ENCODE measurements around the gene GABRB3. TPM values are rescaled to one million over a fixed set of nuclear protein-coding genes. Genes with fewer than 3 reads are reported as not detected.
"Not testable (repeated sequence)": the region's sequence is repeated elsewhere in the genome, so short reads cannot be mapped to it uniquely, and the experiment has no call there.

Gene GABRB3
- total RNA-seq, 2 experiments from 2014 or later, result not detected

DNA sequence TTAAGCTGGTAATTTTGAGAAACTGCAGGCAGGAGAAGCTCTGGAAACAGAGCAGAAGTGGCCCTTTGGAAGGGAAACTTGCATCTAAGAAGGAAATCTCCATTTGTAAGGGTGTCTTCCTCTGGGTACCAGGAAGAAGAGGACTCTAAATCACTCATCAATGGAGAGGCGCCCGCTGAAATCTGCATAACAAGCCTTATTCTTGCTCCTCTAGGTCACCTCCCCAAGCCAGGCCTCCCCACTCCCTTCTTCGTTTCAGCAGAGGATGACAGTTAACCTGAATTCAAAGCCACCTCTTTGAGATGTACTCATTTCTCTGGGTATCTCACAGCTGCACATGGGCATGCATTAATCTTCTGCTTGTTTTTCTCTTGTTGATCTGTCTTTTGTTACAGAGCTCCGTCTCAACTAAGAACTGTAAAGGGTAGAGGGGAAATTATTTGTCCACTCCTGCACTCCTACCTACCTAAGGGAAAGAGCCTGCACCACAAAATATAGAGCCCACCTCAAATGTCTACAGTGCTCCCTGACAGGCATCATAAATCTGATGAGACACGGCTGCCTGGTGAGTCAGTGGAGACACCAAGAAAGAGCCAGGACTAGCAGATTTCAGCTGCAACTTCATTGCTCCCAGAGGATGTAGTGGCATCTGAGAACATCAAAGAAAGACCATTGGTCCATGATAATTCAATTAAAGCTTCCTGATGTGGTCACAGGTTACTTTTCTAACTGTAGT, 51.5 kb downstream of the GABRB3 start:
- POLR2A ChIA-PET, result no interaction called here
- CTCF ChIA-PET, result no interaction called here
- H3K4me1 Mint-ChIP-seq, result no peaks in the 10 kb centered on the region

DNA sequence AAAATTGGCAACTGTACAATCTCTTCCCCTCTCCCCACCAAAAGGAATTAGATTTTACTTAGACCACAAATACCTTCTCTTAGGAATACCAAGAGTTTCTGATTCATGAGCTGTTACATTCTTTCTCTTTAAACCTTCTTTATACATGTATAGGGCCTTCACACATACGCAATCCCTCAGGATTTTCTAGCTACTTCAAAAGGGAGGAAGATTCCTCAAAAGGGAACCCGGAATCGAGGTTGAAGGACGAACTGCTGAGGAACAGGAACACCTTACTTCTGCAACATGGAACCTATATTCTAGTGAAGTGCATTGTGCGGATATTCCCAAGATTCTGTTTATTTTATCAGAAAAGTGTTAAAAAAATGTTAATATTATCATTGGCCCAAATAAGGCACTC, 52.3 kb downstream of the GABRB3 start:
- ChIA-PET CTCF (no interaction called here), POLR2A (no interaction called here)
- H3K36me3 Mint-ChIP-seq (ENCODE audit: low read depth), result no peaks in the 10 kb centered on the region
- no peaks in the 10 kb centered on the region for H3K4me1 Mint-ChIP-seq
- H3K4me3 Mint-ChIP-seq, result no peak overlapping the region
- H3K27me3 Mint-ChIP-seq, result no peaks in the 10 kb centered on the region
- H3K9me3 Mint-ChIP-seq, result peaks cover 22% of the 10 kb centered on the region
- DNase-seq, result no peak
- H3K27ac Mint-ChIP-seq, result no peak overlapping the region

More for the DNA sequence above, 51.5 kb downstream of the GABRB3 start:
- no peaks in the 10 kb centered on the region for H3K27me3 Mint-ChIP-seq
- peaks cover 20% of the 10 kb centered on the region for H3K9me3 Mint-ChIP-seq
- no peaks in the 10 kb centered on the region for H3K36me3 Mint-ChIP-seq (ENCODE audit: low read depth)
- no peak overlapping the region for H3K4me3 Mint-ChIP-seq
- no peak for DNase-seq
- no peak overlapping the region for H3K27ac Mint-ChIP-seq

DNA sequence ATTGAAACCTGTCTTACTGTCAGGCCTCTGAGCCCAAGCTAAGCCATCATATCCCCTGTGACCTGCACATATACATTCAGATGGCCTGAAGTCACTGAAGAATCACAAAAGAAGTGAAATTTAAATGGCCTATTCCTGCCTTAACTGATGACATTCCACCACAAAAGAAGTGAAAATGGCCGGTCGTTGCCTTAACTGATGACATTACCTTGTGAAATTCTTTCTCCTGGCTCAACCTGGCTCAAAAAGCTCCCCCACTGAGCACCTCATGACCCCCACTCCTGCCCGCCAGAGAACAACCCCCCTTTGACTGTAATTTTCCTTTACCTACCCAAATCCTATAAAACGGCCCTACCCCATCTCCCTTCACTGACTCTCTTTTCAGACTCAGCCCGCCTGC, 53.0 kb downstream of the GABRB3 start:
- H3K9me3 Mint-ChIP-seq, result peaks cover 18% of the 10 kb centered on the region
- H3K4me3 Mint-ChIP-seq; CTCF ChIA-PET; H3K4me1 Mint-ChIP-seq; DNase-seq; H3K27me3 Mint-ChIP-seq; H3K36me3 Mint-ChIP-seq (ENCODE audit: low read depth); H3K27ac Mint-ChIP-seq; POLR2A ChIA-PET: not testable (repeated sequence)

DNA sequence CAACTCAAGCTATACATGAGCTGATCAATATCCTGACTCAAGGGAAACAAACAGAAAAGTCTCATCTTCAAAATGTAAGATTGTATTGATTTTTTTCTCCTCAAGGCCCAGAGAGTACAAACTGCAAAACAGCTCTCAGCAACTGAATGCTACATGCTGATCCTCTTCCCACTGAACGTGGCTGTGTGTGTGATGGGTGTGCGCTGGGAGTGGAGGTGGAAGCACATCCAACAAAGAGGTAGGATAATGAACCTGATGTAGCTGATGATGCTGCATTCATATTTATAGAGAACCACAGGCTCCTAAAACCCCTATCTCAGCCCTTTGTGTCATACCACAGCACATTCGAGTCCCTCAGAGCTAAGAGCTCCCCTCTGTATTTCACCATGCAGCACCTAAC, 56.8 kb downstream of the GABRB3 start:
- POLR2A ChIA-PET, result no interaction called here

DNA sequence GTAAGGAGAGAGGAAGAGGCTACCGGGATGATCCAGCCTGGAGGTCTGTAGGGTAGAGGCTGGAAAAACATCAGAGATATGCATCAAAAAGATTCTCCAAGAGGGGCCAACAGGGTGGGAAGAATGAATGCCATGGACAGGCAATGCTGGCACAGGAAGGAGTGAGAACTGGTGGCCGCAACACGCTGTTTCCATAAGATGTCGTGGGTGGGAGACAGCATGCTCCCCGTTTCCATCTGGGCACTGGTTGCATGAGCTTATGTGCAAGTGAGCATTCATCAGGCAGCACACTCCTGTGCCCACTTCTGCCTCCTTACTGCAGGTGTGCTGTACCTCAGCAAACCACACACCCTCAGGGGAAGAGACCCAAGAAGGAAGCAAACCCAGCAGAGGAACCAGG, 59.4 kb downstream of the GABRB3 start:
- Mint-ChIP-seq H3K4me1 (no peaks in the 10 kb centered on the region), H3K9me3 (peaks cover 34% of the 10 kb centered on the region), H3K36me3 (ENCODE audit: low read depth) (no peaks in the 10 kb centered on the region), H3K4me3 (no peak overlapping the region), H3K27me3 (no peaks in the 10 kb centered on the region), H3K27ac (no peak overlapping the region)
- ChIA-PET POLR2A (no interaction called here), CTCF (no interaction called here)
- DNase-seq, result no peak

More for the DNA sequence above, 56.8 kb downstream of the GABRB3 start:
- Mint-ChIP-seq H3K4me1 (no peaks in the 10 kb centered on the region), H3K27ac (no peak overlapping the region), H3K4me3 (no peak overlapping the region), H3K9me3 (peaks cover 36% of the 10 kb centered on the region), H3K27me3 (no peaks in the 10 kb centered on the region), H3K36me3 (ENCODE audit: low read depth) (no peaks in the 10 kb centered on the region)
- CTCF ChIA-PET, result no interaction called here
- DNase-seq, result no peak

DNA sequence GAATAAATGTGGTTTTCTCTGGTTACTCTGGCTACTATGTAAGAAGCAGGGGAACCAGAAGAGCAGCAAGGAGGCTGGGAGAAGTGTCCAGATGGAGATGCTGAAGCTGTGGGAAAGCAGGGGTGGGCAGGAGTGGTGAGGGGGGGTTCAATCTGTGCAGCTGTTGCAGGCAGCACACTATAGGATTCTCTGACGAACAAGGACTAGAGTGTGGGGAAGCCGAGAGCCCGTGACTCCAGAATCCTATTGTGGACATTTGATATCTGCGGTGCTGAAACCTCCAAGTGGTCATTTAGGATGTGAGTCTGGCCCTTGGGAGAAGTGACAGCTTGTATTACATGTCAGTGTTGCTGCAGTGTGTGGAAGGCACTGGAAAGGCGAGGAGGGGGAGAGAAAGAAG, 60.5 kb downstream of the GABRB3 start:
- Mint-ChIP-seq H3K9me3 (peaks cover 31% of the 10 kb centered on the region), H3K36me3 (ENCODE audit: low read depth) (no peaks in the 10 kb centered on the region), H3K4me1 (no peaks in the 10 kb centered on the region), H3K27me3 (no peaks in the 10 kb centered on the region), H3K27ac (no peak overlapping the region), H3K4me3 (no peak overlapping the region)
- ChIA-PET CTCF (no interaction called here), POLR2A (no interaction called here)
- no peak for DNase-seq

DNA sequence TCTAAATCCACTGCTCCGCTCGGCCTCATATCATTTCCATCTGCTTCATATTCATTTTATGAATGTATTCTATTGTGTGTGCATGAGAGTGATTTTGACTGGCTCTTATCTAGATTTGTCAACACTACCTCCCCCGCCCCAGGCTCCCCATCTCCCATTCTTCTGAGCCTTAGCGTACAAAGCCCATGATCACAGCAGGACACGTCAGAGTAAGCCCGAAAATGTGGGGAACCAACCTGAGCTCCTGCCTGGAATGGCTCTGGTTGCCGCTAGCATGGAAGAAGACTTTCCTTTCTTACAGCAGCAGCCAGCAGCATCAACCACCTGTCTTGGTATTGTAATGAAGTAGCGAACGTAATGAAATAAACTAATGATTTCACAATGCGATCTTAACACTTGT, 61.4 kb downstream of the GABRB3 start:
- DNase-seq, result no peak
- Mint-ChIP-seq H3K27me3 (no peaks in the 10 kb centered on the region), H3K9me3 (peaks cover 28% of the 10 kb centered on the region), H3K4me3 (no peak overlapping the region), H3K36me3 (ENCODE audit: low read depth) (no peaks in the 10 kb centered on the region), H3K27ac (no peak overlapping the region), H3K4me1 (no peaks in the 10 kb centered on the region)
- CTCF ChIA-PET, result no interaction called here
- POLR2A ChIA-PET, result no interaction called here

DNA sequence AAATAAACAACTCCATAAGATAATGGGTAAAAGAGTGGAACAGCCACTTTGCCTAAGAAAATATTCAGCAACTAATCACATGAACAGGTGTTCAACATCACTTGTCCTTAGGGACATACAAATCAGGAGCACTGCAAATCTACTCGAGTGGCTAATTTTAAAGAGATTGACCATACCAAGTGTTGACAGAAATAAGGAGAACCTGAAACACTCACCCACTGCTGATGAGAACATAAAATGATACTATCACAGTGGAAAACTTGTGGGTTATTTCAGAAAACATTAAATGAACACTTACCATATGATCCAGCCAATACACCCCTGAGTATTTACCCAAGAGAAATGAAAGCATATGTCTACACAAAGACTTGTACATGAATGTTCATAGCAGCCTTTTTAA, 70.5 kb downstream of the GABRB3 start:
- H3K36me3 Mint-ChIP-seq (ENCODE audit: low read depth), result no peaks in the 10 kb centered on the region
- no peak overlapping the region for H3K4me3 Mint-ChIP-seq
- H3K27me3 Mint-ChIP-seq, result no peaks in the 10 kb centered on the region
- peaks cover 14% of the 10 kb centered on the region for H3K9me3 Mint-ChIP-seq
- no peak for DNase-seq
- CTCF ChIA-PET, result no interaction called here
- POLR2A ChIA-PET, result no interaction called here
- H3K27ac Mint-ChIP-seq, result no peak overlapping the region
- H3K4me1 Mint-ChIP-seq, result no peaks in the 10 kb centered on the region

DNA sequence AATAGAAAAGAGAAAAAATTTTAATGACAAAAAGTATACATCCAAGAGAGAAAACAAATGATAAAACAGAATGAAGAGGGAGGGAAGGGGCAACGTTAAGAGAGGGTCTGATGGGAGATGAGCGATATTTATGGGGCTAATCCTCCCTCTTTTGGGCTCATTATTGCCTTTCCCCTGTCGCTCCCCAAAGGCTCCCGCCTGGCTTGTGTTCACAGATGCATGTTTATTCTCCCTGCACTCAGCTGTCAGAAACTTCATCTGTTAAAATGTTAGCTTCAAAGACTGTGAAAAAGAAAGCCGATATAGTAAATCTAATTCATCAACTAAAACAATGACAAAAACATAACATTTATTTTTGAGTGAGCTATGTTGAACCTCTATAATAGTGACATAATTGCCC, 74.3 kb downstream of the GABRB3 start:
- H3K4me3 Mint-ChIP-seq, result no peak overlapping the region
- H3K27ac Mint-ChIP-seq, result no peak overlapping the region
- H3K27me3 Mint-ChIP-seq, result no peaks in the 10 kb centered on the region
- no peak for DNase-seq
- POLR2A ChIA-PET, result no interaction called here
- no peaks in the 10 kb centered on the region for H3K4me1 Mint-ChIP-seq
- CTCF ChIA-PET, result no interaction called here
- peaks cover 13% of the 10 kb centered on the region for H3K9me3 Mint-ChIP-seq
- no peaks in the 10 kb centered on the region for H3K36me3 Mint-ChIP-seq (ENCODE audit: low read depth)

DNA sequence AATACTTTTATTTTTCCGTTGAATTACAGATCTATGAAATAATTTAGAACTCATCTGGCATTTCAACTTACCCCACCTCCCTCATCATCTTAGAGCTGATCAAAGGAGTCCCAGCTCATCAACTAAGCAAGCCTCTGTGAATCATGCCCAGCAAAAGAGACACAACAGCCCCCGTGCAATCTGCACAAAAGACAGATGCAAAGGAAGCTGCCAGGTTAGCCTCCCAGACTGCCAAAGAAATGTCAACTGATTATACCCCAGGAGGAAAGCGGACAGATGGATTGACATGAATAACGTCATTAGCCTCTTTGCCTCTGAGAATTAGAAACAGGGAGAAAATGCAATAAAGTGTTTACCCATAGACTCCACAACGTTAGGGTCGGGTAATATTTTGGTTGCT, 75.0 kb downstream of the GABRB3 start:
- Mint-ChIP-seq H3K36me3 (ENCODE audit: low read depth) (no peaks in the 10 kb centered on the region), H3K9me3 (peaks cover 18% of the 10 kb centered on the region), H3K4me3 (no peak overlapping the region), H3K27ac (no peak overlapping the region), H3K4me1 (no peaks in the 10 kb centered on the region), H3K27me3 (no peaks in the 10 kb centered on the region)
- CTCF ChIA-PET, result no interaction called here
- DNase-seq, result no peak
- POLR2A ChIA-PET, result no interaction called here

DNA sequence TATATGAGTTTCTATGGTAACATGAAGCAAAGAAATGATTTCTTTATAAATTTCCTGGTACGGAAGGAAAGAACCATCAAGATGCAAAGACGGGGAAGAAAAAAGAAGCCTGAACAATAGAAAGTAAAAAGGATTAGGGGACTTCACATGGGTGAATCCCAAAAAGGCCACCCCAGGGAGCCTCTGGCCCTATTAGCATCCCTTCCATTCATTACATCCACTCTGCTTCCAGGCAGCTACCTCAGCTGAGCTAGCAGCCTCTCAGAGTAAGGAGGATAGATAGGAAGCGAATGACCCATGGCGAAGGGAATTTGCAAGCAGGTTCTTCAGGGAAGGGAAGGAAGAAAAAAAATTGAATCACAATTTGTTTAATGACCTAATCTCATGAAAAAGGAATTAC, 81.6 kb downstream of the GABRB3 start:
- ChIA-PET CTCF (no interaction called here), POLR2A (no interaction called here)
- Mint-ChIP-seq H3K27ac (no peak overlapping the region), H3K9me3 (peaks cover 13% of the 10 kb centered on the region), H3K27me3 (no peaks in the 10 kb centered on the region), H3K4me1 (no peaks in the 10 kb centered on the region), H3K36me3 (ENCODE audit: low read depth) (no peaks in the 10 kb centered on the region), H3K4me3 (no peak overlapping the region)
- no peak for DNase-seq

DNA sequence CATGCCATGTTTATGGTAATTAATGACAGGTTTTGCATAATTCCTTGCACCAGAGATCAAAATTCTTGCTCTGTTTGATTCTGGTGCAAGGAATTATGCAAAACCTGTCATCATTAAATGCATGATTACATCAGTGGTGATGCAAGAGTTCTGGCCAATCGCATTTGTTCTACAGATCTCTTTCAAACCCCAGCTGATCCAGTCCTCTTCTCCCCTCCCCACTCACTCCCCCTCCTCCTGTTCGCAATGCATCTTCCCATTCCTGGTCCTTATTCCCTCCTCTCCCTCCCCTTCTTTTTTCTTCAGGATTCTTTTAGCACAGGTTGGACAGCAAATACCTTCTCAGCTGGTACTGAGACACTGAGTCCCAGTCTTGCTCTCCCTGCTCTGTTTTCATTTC, 82.1 kb downstream of the GABRB3 start:
- Mint-ChIP-seq H3K36me3 (ENCODE audit: low read depth) (no peaks in the 10 kb centered on the region), H3K27me3 (no peaks in the 10 kb centered on the region), H3K9me3 (peaks cover 13% of the 10 kb centered on the region), H3K4me3 (no peak overlapping the region), H3K4me1 (no peaks in the 10 kb centered on the region), H3K27ac (no peak overlapping the region)
- CTCF ChIA-PET, result no interaction called here
- DNase-seq, result no peak
- POLR2A ChIA-PET, result no interaction called here

DNA sequence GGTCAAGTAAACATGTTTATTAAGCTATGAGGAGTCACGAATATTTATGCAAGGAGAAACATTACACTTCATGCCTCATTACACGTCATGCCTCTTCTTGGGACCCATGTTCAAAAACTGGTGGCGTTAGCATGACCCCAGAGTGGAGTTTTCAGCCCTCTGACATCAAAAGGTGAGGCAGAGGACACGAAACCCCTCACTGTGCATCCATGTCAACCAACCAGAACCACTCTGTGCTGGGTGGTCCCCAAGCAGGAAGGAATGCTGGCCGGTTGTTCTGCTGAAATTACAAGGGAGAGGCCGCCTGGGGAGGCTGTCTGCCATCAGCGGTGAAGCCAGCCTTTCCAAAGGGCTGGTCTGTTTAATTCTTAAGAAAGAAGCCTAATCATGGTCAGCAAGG, 83.4 kb downstream of the GABRB3 start:
- Mint-ChIP-seq H3K9me3 (peaks cover 13% of the 10 kb centered on the region), H3K4me3 (no peak overlapping the region), H3K27ac (no peak overlapping the region), H3K27me3 (no peaks in the 10 kb centered on the region), H3K4me1 (no peaks in the 10 kb centered on the region), H3K36me3 (ENCODE audit: low read depth) (no peaks in the 10 kb centered on the region)
- CTCF ChIA-PET, result no interaction called here
- no peak for DNase-seq
- POLR2A ChIA-PET, result no interaction called here

DNA sequence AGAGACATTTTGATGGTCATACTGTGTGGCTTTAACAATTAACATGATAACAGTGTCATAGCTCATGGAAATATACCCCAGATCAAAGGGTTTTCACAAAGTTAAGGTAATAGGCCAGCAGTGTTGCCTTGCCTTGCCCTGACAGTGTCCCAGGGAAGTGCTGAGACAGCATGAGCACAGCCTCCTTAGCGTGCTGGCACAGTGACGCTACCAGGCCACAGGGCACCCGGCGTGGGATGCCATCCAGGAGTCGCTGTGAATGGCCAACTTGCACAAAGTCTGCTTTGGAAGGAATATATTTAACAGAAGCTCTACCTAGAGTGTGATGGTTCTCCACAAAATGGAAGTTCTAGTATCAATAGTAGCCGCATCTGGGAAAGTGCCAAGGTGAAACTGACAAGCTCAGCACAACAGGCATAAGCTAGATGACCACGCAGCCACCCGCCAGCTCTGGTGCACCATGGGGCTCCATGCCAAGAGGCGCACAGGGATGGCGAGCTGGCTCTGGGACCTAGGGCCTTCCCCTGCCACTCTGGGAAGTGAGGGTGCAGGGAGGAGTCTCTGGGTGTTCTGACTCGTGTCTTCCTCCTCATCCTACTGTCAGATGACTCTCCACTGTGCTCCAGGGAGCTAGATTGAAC, 86.2 kb downstream of the GABRB3 start:
- Mint-ChIP-seq H3K27me3 (no peaks in the 10 kb centered on the region), H3K9me3 (peaks cover 13% of the 10 kb centered on the region), H3K4me3 (no peak overlapping the region), H3K36me3 (ENCODE audit: low read depth) (no peaks in the 10 kb centered on the region), H3K27ac (no peak overlapping the region), H3K4me1 (no peaks in the 10 kb centered on the region)
- POLR2A ChIA-PET, result no interaction called here
- CTCF ChIA-PET, result no interaction called here
- no peak for DNase-seq
